ENCODE data around the gene PRICKLE3. TPM values are rescaled to one million over a fixed set of nuclear protein-coding genes. Genes with fewer than 3 reads are reported as not detected.
"Not testable (repeated sequence)": the region's sequence is repeated elsewhere in the genome, so short reads cannot be mapped to it uniquely, and the experiment has no call there.

Gene PRICKLE3
- total RNA-seq, 1 experiment from 2014 or later = 4.0 TPM

GRCh38 chrX:49142264-49142663 is 43.9 kb downstream of the PRICKLE3 start:
- DNase-seq = peak; percentile 51
- H3K36me3 ChIP-seq (ENCODE audit: insufficient read depth, low read length); H3K9me2 ChIP-seq (replicated peaks; ENCODE audit: insufficient read depth, low read length); H3K27ac ChIP-seq (ENCODE audit: low read length); H3K79me2 ChIP-seq (ENCODE audit: low read length); H4K20me1 ChIP-seq (ENCODE audit: insufficient read depth, low read depth, low read length); H3K4me1 ChIP-seq (ENCODE audit: low read length); H3K4me3 ChIP-seq (ENCODE audit: low read length); H3K4me2 ChIP-seq (ENCODE audit: low read depth, low read length, poor library complexity, severe bottlenecking); H3K9ac ChIP-seq (ENCODE audit: low read length); H2AFZ ChIP-seq (ENCODE audit: low read length); H3K27me3 ChIP-seq (ENCODE audit: low read length): not testable (repeated sequence)
- peaks cover 17% of the 10 kb centered on the region for H3K9me3 ChIP-seq (ENCODE audit: low read length)

DNA sequence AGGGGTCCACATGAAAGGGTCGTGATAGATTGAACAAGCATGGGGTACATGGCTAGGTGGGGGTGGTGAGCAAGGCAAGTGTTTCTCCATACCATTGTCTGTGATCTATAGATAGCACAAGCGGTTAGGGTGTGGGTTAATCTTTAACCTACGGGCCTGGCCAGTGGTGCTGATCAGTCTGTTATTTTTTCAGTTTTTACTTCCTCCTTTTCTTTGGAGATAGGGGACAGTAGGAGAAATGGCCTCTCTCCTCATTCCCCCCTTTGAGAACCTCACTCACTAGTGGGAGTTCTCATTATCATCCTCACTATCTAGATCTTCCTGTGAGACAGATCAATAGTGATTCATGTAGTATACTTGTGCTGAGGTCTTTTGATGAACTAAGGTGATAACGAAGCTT is 46.5 kb downstream of the PRICKLE3 start:
- no peaks in the 10 kb centered on the region for H3K79me2 ChIP-seq (ENCODE audit: low read length)
- H3K27ac ChIP-seq (ENCODE audit: low read length) = no peak overlapping the region
- no peaks in the 10 kb centered on the region for H3K27me3 ChIP-seq (ENCODE audit: low read length)
- H3K9ac ChIP-seq (ENCODE audit: low read length) = no peak overlapping the region
- H3K36me3 ChIP-seq (ENCODE audit: insufficient read depth, low read length) = no peaks in the 10 kb centered on the region
- H3K9me3 ChIP-seq (ENCODE audit: low read length) = peaks cover 17% of the 10 kb centered on the region
- no peaks in the 10 kb centered on the region for H3K9me2 ChIP-seq (replicated peaks; ENCODE audit: insufficient read depth, low read length)
- DNase-seq = no peak
- H3K4me3 ChIP-seq (ENCODE audit: low read length) = no peak overlapping the region
- H3K4me2 ChIP-seq (ENCODE audit: low read depth, low read length, poor library complexity, severe bottlenecking) = no peak overlapping the region
- H3K4me1 ChIP-seq (ENCODE audit: low read length) = no peaks in the 10 kb centered on the region
- no peaks in the 10 kb centered on the region for H4K20me1 ChIP-seq (ENCODE audit: insufficient read depth, low read depth, low read length)
- H2AFZ ChIP-seq (ENCODE audit: low read length) = no peak overlapping the region

DNA sequence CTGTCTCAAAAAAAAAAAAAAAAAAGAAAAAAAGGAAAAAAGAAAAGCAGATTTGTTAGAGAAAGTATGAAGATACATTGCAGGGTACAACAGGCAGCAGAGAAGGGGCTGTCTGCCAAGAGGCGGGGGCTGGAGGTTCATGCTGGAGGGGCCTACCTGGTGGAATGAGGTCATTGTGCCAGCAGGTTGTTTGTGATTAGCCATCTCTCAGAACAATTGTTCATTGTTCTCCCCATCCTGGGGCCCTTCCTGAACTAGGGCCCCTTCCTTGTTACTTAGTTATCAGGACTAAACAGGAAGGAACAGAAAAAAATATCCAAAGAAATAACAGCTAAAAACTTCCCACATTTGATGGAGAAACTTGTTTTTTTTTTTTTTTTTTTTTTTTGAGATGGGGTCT is 48.7 kb downstream of the PRICKLE3 start:
- Histone ChIP-seq H3K9me2 (replicated peaks; ENCODE audit: insufficient read depth, low read length) (no peaks in the 10 kb centered on the region), H3K4me2 (ENCODE audit: low read depth, low read length, poor library complexity, severe bottlenecking) (no peak overlapping the region), H3K27me3 (ENCODE audit: low read length) (no peaks in the 10 kb centered on the region), H2AFZ (ENCODE audit: low read length) (no peak overlapping the region), H3K9me3 (ENCODE audit: low read length) (peaks cover 17% of the 10 kb centered on the region), H3K9ac (ENCODE audit: low read length) (no peak overlapping the region), H3K27ac (ENCODE audit: low read length) (no peak overlapping the region), H3K4me1 (ENCODE audit: low read length) (no peaks in the 10 kb centered on the region), H4K20me1 (ENCODE audit: insufficient read depth, low read depth, low read length) (no peaks in the 10 kb centered on the region), H3K36me3 (ENCODE audit: insufficient read depth, low read length) (no peaks in the 10 kb centered on the region), H3K4me3 (ENCODE audit: low read length) (no peak overlapping the region), H3K79me2 (ENCODE audit: low read length) (no peaks in the 10 kb centered on the region)
- no peak for DNase-seq

GRCh38 chrX:49133759-49134158 is 52.4 kb downstream of the PRICKLE3 start:
- no peaks in the 10 kb centered on the region for H3K27me3 ChIP-seq (ENCODE audit: low read length)
- H2AFZ ChIP-seq (ENCODE audit: low read length) = no peak overlapping the region
- H3K79me2 ChIP-seq (ENCODE audit: low read length) = no peaks in the 10 kb centered on the region
- no peak for DNase-seq
- no peaks in the 10 kb centered on the region for H3K4me1 ChIP-seq (ENCODE audit: low read length)
- H3K9me3 ChIP-seq (ENCODE audit: low read length) = no peaks in the 10 kb centered on the region; the same call in 1 of the 2 replicates
- no peak overlapping the region for H3K9ac ChIP-seq (ENCODE audit: low read length)
- no peaks in the 10 kb centered on the region for H4K20me1 ChIP-seq (ENCODE audit: insufficient read depth, low read depth, low read length)
- H3K4me2 ChIP-seq (ENCODE audit: low read depth, low read length, poor library complexity, severe bottlenecking) = no peak overlapping the region
- no peaks in the 10 kb centered on the region for H3K9me2 ChIP-seq (replicated peaks; ENCODE audit: insufficient read depth, low read length)
- H3K36me3 ChIP-seq (ENCODE audit: insufficient read depth, low read length) = no peaks in the 10 kb centered on the region
- H3K27ac ChIP-seq (ENCODE audit: low read length) = no peak overlapping the region
- H3K4me3 ChIP-seq (ENCODE audit: low read length) = no peak overlapping the region

DNA sequence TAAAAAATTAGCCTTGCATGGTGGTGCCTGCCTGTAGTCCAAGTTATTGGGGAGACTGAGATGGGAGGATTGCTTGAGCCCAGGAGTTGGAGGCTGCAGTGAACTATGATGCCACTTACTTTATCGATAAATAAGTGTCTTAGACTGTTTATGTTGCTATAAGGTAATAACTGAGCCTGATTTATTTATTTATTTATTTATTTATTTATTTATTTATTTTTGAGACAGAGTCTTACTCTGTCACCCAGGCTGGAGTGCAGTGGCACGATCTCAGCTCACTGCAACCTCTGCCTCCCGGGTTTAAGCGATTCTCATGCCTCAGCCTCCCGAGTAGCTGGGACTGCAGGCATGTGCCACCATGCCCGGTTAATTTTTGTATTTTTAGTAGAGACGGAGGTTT is 53.9 kb downstream of the PRICKLE3 start:
- not testable (repeated sequence) for H2AFZ ChIP-seq (ENCODE audit: low read length); H3K27ac ChIP-seq (ENCODE audit: low read length); DNase-seq; H3K9ac ChIP-seq (ENCODE audit: low read length); H3K9me2 ChIP-seq (replicated peaks; ENCODE audit: insufficient read depth, low read length); H3K4me3 ChIP-seq (ENCODE audit: low read length); H3K36me3 ChIP-seq (ENCODE audit: insufficient read depth, low read length); H3K4me1 ChIP-seq (ENCODE audit: low read length); H3K9me3 ChIP-seq (ENCODE audit: low read length); H3K79me2 ChIP-seq (ENCODE audit: low read length); H3K27me3 ChIP-seq (ENCODE audit: low read length); H4K20me1 ChIP-seq (ENCODE audit: insufficient read depth, low read depth, low read length); H3K4me2 ChIP-seq (ENCODE audit: low read depth, low read length, poor library complexity, severe bottlenecking)

- H3K4me2 ChIP-seq (ENCODE audit: low read depth, low read length, poor library complexity, severe bottlenecking) = no peak overlapping the region
Observed at GRCh38 chrX:49129427-49129826, 56.7 kb downstream of the PRICKLE3 start.

DNA sequence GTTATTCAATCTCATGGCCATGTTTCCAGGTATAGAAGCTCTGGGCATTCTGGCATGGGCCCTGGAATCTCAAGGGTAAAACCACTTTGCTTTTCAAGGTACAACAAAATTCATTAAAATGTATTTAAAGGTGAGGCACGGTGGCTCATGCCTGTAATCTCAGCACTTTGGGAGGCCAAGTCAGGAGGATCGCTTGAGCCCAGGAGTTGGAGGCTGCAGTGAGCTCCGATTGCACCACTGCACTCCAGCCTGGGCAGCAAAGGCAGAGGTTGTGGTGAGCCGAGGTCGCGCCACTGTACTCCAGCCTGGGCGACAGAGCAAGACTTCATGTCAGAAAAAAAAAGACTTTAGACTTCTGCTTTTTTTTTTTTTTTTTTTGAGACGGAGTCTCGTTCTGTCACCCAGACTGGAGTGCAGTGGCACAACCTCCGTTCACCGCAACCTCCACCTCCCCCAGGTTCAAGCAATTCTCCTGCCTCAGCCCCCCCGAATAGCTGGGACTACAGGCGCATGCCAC is 58.4 kb downstream of the PRICKLE3 start:
- peak; percentile 42 for DNase-seq
- H3K9me3 ChIP-seq (ENCODE audit: low read length); H3K79me2 ChIP-seq (ENCODE audit: low read length); H3K4me2 ChIP-seq (ENCODE audit: low read depth, low read length, poor library complexity, severe bottlenecking); H3K9ac ChIP-seq (ENCODE audit: low read length); H2AFZ ChIP-seq (ENCODE audit: low read length); H3K9me2 ChIP-seq (replicated peaks; ENCODE audit: insufficient read depth, low read length); H3K4me1 ChIP-seq (ENCODE audit: low read length); H4K20me1 ChIP-seq (ENCODE audit: insufficient read depth, low read depth, low read length); H3K27ac ChIP-seq (ENCODE audit: low read length); H3K36me3 ChIP-seq (ENCODE audit: insufficient read depth, low read length); H3K4me3 ChIP-seq (ENCODE audit: low read length); H3K27me3 ChIP-seq (ENCODE audit: low read length): not testable (repeated sequence)

More at GRCh38 chrX:49129427-49129826, 56.7 kb downstream of the PRICKLE3 start:
- no peaks in the 10 kb centered on the region for H3K27me3 ChIP-seq (ENCODE audit: low read length)
- H3K27ac ChIP-seq (ENCODE audit: low read length) = no peak overlapping the region
- H3K4me3 ChIP-seq (ENCODE audit: low read length) = no peak overlapping the region
- no peaks in the 10 kb centered on the region for H3K9me3 ChIP-seq (ENCODE audit: low read length)
- no peaks in the 10 kb centered on the region for H3K79me2 ChIP-seq (ENCODE audit: low read length)
- no peaks in the 10 kb centered on the region for H3K9me2 ChIP-seq (replicated peaks; ENCODE audit: insufficient read depth, low read length)
- DNase-seq = no peak
- no peak overlapping the region for H2AFZ ChIP-seq (ENCODE audit: low read length)
- no peak overlapping the region for H3K9ac ChIP-seq (ENCODE audit: low read length)
- no peaks in the 10 kb centered on the region for H4K20me1 ChIP-seq (ENCODE audit: insufficient read depth, low read depth, low read length)
- no peaks in the 10 kb centered on the region for H3K4me1 ChIP-seq (ENCODE audit: low read length)
- H3K36me3 ChIP-seq (ENCODE audit: insufficient read depth, low read length) = no peaks in the 10 kb centered on the region
